NCI-H2081 treated with DMSO at 0.1 percent for 48 hours (cell line): ENCODE results near the gene CEPT1.

Experiments used
- DNase-seq: peaks from one replicate; lab custom pipeline; 2025; lab: John Stamatoyannopoulos, UW

Gene CEPT1

DNA sequence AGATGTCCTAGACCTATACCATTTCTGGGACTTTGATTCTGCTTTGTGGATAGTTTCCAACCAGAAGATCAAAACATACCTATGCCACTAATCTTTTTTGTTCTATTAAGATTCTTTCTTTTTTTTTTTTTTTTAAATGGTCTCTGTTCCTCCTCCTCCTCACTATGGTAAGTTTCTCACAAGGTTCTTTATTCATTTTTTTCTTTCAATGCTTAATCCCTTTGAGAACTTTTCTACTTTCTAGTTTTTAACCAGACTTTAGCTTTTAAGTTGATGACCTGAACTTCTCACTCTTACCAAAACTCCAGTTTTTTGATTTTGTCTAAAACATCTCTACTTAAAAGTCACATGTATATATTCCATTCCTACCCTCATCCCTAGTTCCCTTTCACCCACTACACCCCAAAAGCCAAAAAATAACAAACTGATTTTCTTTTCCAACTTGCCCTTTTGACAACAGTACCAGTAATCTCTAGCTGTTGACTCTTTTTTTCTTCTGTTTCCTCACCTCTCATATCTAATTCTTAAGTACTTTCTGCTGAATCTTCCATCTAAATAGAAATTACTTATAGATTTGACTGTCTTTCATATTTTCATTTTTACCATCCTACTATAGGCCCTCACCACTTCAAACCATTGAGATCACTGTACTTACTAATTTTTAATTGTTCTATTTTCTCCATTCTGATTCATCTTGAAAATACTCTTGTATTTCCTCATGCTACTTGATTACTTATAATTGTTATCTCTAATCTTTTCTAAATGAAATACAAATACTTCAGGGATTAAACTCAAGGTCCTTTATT is 6.1 kb downstream of the CEPT1 start:
- DNase-seq: no peak

DNA sequence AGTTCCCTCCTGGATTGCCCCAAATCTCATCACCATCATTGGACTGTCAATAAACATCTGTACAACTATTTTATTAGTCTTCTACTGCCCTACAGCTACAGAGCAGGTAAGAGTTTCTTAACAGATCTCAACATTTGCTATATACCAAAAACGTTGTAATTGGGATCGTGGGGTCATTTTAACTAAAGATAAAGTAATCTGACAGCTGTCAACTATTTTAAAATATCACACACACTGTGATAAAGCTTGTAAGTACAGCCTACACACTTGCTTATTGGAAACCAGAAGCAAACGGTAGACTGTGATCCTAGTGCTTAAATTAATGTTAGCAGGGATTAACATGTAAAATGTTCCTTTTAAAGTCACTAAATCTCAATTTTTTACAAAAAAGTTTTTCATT is 7.9 kb downstream of the CEPT1 start:
- no peak for DNase-seq

DNA sequence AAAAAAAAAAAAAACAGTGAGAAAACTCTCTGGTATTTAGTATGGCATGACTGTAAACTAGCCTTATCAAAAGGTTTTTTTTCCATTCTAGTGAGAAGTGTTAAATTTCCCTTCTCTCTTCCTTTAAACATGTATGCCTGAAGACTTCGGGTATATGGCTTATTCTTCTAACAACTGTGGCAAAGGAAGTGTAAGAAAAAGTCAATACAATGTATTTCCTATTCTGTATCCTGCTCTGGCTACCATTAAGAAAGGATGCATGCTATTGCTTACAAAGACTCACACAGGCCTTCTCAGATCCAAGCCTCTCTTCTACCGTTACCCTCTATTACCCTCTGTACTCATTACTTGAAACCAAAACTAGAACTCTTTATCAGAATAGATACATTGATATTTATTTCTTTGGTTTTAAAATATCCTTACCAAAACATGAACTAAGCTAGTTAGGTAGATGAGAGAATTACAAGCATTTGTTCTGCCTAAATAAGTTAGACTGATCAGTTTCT is 8.4 kb downstream of the CEPT1 start:
- DNase-seq: no peak

DNA sequence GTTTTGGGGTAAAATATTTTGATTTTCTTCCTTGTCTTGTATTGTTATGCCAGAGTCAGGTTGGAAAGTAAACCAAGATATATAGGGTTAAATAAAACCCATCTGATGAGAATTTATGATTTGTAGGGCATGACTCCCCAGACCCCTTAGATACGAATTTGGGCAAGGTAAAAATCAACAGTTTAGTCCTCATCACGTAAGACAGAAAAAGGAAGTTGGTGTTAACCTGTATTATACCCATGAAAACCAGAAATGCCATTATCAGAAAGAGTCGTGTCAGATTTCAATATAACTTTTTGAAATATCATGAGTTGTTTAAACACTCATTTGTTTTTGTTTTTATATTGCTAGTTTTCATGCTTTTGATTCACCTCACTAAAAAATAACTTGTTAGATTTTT is 11.8 kb downstream of the CEPT1 start:
- no peak for DNase-seq

DNA sequence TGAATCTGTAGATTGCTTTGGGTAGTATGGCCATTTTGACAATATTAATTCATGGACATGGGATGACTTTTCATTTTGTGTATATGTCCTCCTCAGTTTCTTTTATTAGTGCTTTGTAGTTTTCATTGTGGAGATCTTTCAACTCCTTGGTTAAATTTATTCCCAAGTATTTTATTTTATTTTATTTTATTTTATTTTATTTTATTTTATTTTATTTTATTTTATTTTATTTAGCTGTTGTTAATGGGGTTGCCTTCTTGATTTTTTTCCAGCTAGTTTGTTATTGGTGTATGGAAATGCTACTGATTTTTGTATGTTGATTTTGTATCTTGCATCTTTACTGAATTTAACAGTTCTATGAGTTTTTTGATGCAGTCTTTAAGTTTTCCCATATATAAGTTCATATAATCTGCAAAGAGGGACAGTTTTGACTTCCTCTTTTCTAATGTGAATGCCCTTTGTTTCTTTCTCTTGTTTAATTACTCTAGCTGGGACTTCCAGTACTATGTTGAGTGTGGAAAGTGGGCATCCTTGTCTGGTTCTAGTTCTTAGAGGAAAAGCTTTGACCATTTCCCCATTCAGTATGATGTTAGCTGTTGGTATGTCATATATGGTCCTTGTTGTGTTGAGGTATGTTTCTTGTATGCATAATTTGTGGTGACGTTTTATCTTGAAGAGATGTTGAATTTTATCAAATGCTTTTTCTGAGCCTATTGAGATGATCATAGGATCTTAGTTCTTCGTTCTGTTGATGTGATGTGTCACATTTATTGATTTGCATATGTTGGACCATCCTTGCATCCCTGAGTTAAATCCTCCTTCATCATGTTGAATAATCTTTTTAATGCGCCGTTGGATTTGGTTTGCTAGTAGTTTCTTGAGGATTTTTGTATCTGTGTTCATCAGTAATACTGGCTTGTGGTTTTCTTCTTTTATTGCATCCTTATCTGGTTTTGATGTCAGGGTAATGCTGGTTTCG is 14.3 kb downstream of the CEPT1 start:
- no peak for DNase-seq

DNA sequence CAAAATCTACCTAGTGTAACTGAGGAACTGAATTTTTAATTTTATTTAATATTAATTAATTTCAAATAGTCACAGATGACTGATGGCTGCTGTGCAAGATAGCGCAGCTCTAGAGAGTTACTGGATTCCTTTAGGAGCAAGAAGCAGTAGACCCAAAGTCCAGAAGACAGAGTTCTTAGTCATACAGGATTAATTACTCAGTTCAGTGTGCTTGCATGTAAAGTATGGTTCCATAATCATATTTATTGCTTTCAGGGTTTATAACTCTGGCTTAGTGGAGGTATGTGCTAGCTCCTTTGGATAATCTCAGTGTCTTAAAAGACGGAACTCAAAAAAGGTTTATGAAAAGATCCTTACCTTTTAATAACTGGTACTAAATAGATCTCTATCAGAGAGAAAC is 17.4 kb downstream of the CEPT1 start:
- DNase-seq: no peak

DNA sequence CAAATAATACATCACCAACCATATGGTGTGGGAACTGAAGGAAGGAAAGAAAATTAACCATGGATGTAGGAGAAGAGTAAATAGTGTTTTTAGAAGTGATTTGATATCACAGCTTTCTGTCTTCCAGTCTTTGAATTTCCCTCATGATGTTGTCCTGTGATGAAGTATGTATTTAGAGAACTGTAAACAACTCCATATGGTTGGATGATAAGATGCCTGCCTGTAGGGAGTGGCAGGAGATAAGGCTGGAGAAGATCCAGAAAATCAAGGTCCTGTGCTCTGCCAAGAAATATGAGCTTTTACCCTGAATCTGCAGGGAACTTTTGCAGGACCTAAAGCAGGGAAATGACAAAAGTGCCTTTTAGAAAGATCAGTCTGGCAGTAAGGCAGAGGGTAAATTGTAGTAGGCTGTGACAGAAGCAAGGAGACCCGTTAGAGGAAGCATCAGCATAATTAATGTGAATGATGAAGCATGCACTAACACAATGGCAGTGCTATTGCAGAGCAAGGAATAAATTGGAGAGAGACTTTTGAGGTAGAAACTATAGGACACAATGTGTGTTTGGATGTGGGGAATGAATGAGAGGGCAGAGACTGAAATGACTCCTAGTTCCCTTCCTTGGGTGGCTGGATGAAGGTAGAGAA is 21.9 kb downstream of the CEPT1 start:
- no peak for DNase-seq

DNA sequence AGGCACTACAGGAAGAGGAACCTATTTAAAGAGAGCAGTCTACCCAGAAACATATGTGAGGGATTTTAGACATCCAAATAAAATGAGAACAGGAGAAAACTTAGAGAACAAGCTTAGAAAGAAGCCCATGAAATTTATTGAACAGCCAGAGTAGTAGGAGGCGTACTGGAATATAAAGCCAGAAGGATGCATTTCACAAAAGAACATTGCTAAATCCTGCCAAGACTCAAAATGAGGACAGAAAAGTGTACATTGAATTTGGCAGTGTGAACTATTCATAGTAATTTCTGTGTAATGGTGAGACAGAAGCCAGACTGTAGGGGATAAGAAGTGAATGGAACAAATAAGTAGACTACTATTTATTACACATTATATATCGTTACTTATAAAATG is 22.5 kb downstream of the CEPT1 start:
- no peak for DNase-seq

DNA sequence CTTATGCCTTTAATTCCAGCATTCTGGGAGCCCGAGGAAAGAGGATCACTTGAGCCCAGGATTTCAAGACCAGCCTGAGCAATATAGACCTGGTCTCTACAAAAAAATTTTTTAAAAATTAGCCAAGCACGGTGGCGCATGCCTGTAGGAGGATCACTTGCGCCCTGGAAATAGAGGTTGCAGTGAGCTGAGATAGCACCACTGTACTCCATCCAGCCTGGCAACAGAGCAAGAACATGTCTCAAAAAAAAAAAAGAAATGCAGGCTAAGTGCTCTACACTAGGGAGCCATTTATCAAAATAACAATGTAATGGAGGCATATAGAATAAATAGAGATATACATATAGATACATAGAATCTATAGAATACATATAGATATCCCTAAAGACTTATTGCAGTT is 23.3 kb downstream of the CEPT1 start:
- no peak for DNase-seq

DNA sequence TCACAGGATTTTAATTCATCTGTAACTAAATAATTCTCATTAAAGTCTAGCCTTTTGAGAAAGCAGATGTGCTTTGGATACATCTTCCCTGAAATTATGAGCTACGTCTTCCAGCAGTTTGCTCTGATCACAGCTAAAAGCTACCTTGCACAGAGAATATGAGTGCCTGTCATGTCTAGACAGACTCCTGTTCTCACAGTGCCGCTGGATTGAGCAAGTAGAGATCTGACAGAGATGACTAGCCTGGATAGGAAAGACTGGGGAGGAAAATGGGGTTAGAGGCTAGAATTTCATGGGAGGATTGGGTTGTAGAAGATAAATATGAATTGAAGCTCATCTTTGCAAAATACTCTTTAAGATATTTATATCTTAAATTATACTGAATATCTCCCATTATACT is 24.1 kb downstream of the CEPT1 start:
- DNase-seq: no peak

DNA sequence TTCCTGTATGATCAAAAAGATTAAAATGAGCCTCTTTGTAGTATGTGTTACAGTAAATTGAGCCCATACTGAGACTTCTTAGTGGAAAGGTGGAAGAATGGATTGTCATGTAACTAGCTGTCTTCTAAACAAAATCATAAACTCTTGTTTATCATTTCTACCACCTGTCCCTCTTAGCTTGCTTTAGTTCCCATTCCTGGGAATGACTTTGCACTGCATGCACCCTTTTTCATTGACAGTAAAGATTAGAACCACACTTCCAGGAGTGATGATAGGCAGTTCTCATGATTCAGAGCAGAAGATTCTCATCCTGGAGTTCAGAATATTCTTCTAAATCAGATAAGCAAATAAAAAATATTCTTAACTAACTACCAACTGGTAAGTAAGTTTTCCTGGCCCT is 32.4 kb downstream of the CEPT1 start:
- no peak for DNase-seq

DNA sequence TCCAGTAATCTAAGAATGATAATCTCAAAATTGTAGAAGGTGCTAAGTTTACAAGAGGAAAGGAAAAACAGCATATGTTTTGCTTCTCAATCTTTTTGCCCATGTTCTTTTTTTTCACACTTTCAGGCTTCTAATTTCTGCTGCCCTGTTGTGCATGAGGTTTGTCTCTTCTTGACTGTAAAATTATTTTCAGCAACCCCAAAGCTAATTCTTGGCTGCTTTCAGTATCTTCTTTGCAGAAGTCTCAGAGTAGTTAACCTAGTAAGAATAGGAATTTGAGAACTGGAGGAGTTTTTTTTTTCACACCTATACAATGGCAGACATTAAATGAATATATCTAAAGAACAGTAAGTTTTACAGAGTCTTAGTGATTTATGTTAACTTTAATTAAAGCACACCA is 34.0 kb downstream of the CEPT1 start:
- DNase-seq: no peak

DNA sequence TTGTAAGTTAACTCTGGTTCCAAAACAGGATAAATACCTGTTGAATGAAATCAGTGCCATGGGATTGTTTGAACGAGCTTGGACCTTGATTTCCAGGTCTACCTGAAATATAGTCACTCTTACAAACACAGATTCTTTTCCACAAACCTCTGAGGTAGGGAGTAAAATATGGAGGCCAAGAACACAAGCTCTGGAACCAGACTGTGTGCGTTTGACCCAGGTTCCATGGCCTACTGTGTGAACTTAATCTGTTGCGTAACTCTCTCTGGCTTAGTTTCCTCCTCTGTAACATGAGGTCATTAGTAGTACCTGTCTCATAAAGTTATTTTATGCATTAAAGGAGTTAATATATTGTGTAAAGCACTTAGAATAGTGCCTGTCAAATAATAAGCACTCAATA is 35.3 kb downstream of the CEPT1 start:
- no peak for DNase-seq

DNA sequence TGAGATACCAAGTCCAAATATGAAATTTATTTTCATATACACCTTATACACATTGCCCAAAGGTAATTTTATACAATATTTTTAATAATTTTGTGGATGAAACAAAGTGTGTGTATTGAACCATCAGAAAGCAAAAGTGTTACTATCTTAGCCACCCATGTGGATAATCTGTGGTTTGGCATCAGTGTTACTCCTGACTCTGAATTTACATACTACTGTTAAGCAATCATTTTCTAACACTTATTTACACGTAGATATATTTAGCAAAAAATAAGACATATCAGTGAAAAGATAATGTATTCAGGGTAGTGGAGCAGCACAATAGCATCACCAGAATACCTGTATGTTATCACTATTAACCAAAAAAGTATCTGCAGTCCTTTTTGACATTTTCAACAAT is 36.7 kb downstream of the CEPT1 start:
- no peak for DNase-seq

DNA sequence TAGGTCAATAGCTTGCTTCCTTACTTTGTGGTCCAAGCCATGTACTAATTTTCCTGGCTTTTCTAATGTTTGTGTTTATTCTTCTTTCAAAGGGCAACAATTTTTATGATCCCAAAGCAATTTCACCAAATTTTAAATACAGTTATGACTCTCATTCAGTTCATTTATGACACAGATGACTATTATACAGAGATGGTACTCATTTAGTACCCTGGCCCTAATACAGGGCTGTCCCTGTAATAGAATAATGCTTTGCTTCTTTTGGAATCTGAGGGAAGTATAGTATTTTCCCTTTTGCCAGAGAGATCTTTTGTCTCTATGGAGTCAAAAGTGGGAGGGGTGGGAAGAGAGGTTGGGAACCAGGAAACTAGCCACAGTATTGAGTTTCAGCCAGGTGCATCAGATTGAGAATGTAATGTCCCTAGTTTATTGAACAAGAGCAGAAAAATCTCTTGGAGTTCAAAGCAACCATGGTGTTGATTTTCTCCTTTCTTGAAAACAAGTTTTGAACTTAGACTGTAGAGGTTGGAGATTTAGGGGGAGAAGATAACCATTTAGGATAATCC is 40.0 kb downstream of the CEPT1 start:
- DNase-seq: no peak

DNA sequence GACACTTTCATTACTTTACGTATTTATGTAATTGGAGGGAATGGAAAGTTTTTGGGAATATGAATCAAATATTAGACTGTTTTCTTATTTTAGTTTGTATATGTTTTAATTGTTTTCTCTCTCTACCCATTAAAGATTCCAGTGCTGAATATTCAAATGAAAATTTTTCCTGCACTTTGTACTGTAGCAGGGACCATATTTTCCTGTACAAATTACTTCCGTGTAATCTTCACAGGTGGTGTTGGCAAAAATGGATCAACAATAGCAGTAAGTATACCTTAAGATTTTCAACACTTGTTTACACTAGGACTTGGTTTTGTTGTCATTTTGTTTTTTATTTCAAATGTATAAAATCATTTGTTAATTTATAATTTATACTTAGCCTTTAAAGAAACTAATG is 42.0 kb downstream of the CEPT1 start:
- no peak for DNase-seq

DNA sequence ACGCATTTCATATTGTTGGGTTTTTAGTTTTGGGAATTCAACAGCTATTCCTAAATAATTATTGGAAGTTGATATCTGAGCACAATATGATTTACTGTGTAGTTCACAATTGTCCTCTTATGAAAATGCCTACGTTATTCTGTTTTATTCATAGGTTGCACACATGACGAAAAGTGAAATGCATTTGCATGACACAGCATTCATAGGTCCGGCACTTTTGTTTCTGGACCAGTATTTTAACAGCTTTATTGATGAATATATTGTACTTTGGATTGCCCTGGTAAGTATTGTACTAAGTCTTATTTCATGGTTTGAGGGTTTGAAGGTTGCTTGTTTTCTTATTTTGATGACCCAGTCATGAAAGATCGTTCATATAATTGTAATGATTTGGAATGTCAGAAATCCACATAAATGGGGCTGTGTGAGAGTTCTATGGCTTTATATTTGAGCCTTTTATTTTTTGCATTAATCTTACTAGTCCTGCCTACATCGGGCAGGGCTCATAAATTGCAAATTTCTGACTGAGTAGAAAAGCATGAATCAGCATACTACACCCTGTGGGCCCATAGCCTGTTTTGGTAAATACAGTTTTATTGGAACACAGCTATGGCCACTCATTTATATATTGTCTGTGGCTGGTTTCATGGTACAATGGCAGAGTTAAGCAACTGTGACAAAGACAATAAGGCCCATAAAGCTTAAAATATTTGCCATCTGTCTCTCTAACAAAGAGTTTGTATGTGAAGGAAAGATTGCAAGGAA is 43.5 kb downstream of the CEPT1 start:
- no peak for DNase-seq

DNA sequence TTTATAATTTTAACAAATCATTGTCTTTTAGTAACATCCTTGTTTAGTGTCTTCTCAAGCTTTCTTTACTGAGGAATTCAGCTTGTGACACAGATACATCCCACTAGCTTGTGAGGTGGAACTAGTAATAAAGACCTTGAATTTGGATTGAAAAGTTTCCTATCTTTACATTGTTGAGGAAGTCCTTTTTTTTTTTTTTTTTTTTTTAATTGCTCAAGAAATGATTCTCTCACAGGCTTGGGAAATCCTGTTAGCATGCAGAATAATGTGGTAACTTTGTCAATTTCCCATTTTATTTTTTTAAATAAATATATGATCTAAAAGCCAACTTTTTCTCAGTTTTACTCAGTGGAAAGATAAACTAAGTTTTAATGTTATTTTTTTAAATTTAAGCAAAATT is 44.6 kb downstream of the CEPT1 start:
- no peak for DNase-seq

DNA sequence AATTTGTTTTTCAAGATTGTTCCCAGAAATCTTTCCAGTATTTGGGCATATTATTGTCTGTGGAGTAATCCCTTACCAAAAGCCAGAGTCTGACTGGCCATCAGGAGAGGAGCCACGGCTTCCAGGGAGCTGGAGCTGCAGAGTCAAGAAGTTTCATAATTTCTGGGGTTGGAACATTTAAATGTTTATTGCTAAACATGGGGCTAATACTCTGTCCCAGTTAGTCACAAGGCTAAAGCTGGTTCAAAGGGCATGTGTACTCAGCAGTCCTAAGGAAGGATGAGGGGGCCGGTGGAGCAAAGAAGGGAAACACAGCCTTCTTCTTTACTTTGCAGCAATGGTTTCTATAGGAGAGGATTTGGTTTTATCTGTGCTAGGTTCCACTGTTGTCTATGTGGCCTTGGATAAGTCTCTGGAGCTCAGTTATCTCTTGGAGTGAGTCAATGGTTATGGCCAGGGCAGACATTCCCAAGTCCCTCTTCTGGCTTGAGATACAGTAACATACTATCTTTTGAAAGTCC is 51.0 kb downstream of the CEPT1 start:
- DNase-seq: no peak

DNA sequence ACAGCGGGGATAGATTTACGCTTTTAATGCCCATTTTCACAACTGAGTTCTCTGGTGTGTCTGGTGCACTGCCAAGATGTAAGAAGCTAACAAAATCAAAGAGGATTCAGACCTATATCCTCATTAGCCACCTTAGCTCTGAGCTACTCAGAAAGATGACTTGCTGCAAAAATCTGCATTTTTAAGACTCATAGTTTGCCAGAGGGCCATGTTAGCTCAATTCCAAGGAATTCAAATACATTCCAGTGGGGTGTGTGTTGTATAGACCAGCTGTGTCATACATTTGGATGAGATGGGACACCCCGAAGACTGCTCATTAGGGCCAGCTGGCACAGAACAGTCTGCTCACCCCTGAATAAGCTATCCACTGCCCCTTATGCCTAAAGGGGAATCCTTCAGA is 51.5 kb downstream of the CEPT1 start:
- DNase-seq: no peak

DNA sequence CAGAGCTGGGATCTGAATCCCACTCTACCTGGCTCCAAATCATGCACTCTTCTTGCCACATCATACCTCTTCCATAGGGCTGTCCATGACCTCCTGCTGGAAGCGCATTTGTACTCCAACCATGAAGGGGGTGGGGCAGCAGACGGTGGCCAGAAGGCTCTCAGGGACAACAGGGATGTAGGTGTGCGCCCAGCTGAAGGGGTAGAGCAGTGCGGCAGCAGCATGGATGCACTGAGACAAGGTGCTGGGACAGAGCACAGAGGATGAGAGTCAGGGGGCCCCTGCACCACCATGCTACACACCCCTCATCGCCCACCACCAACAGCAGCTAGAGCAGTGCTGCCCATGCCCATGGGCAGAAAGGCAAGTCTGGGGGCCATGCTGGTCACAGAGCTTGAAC is 52.1 kb downstream of the CEPT1 start:
- no peak for DNase-seq
